Liver (tissue), 9 donors: Measurements from ENCODE around the gene VAMP4. TPM values are rescaled to one million over a fixed set of nuclear protein-coding genes. Genes with fewer than 3 reads are reported as not detected.
"Not testable (repeated sequence)": the region's sequence is repeated elsewhere in the genome, so short reads cannot be mapped to it uniquely, and the experiment has no call there.

Experiments
- DNase-seq: peaks from one replicate; pipeline ENCODE4 v3.0.0-alpha.2; 2017; ENCODE audit warnings: low spot score
- H3K27ac ChIP-seq, 2 donors: one replicate each; pipeline ENCODE4 v1.7.0; 2013; ENCODE audit warnings: inconsistent platforms in 2 of 2, low read length in 2 of 2, control low read depth in 1 of 2, low read depth in 1 of 2, mild to moderate bottlenecking in 1 of 2
- H3K27me3 ChIP-seq, 4 donors: one replicate each; pipeline versions ENCODE4 v1.6.1 to v1.7.0; 2013; ENCODE audit warnings: low read length in 3 of 4, inconsistent platforms in 1 of 4, mild to moderate bottlenecking in 1 of 4, moderate library complexity in 1 of 4; ENCODE audit not compliant: control insufficient read depth in 4 of 4, insufficient read depth in 4 of 4
- H3K36me3 ChIP-seq, 4 donors: one replicate each; pipeline versions ENCODE4 v1.6.1 to v1.7.0; 2013; ENCODE audit warnings: low read length in 3 of 4, mild to moderate bottlenecking in 3 of 4, low read depth in 1 of 4, moderate library complexity in 1 of 4; ENCODE audit not compliant: control insufficient read depth in 4 of 4, insufficient read depth in 3 of 4
- H3K4me1 ChIP-seq, 4 donors: one replicate each; pipeline versions ENCODE4 v1.6.1 to v1.7.0; 2013; ENCODE audit warnings: low read length in 3 of 4, mild to moderate bottlenecking in 3 of 4, moderate library complexity in 1 of 4; ENCODE audit not compliant: control insufficient read depth in 4 of 4, insufficient read depth in 4 of 4
- H3K4me3 ChIP-seq, 3 donors: one replicate each; pipeline versions ENCODE4 v1.6.1 to v1.7.0; 2013; ENCODE audit warnings: low read length in 3 of 3, control low read depth in 1 of 3, low read depth in 1 of 3, mild to moderate bottlenecking in 1 of 3
- H3K9ac ChIP-seq, 2 donors: one replicate each; pipeline ENCODE4 v1.7.0; 2013; ENCODE audit warnings: low read length in 2 of 2, mild to moderate bottlenecking in 2 of 2, moderate library complexity in 2 of 2, control low read depth in 1 of 2, low read depth in 1 of 2
- H3K9me3 ChIP-seq, 4 donors: one replicate each; pipeline versions ENCODE4 v1.6.1 to v1.7.0; 2013; ENCODE audit warnings: low read length in 3 of 4; ENCODE audit not compliant: control insufficient read depth in 4 of 4
- ATF3 ChIP-seq: IDR thresholded peaks from 2 replicates; pipeline ENCODE4 v1.6.1; 2016; ENCODE audit warnings: antibody characterized with exemption
- EGR1 ChIP-seq, 2 donors: IDR thresholded peaks; 2 replicates each; pipeline ENCODE4 v1.6.1; 2016 to 2018; ENCODE audit warnings: antibody characterized with exemption in 2 of 2, low read depth in 2 of 2
- GABPA ChIP-seq, 2 donors: IDR thresholded peaks in 1 of 2; conservative IDR thresholded peaks in 1 of 2; 2 replicates each; pipeline ENCODE4 v1.6.1; 2016; ENCODE audit warnings: antibody characterized with exemption in 2 of 2, mild to moderate bottlenecking in 1 of 2, moderate library complexity in 1 of 2
- HNF4A ChIP-seq, 2 donors: conservative IDR thresholded peaks; 2 replicates each; pipeline ENCODE4 v1.6.1; 2016; ENCODE audit warnings: antibody characterized with exemption in 2 of 2, mild to moderate bottlenecking in 2 of 2
- HNF4G ChIP-seq: IDR thresholded peaks from 2 replicates; pipeline ENCODE4 v1.6.1; 2016; ENCODE audit warnings: antibody characterized with exemption
- JUND ChIP-seq, 2 donors: IDR thresholded peaks; 2 replicates each; pipeline ENCODE4 v1.6.1; 2016; ENCODE audit warnings: antibody characterized with exemption in 2 of 2
- REST ChIP-seq: IDR thresholded peaks from 2 replicates; pipeline ENCODE4 v1.6.1; 2016; ENCODE audit warnings: antibody characterized with exemption, mild to moderate bottlenecking
- RXRA ChIP-seq, 2 donors: IDR thresholded peaks; 2 replicates each; pipeline ENCODE4 v1.6.1; 2017 to 2018; ENCODE audit warnings: antibody characterized with exemption in 2 of 2, mild to moderate bottlenecking in 1 of 2
- SP1 ChIP-seq: IDR thresholded peaks from 2 replicates; pipeline ENCODE4 v1.6.1; 2018; ENCODE audit warnings: antibody characterized with exemption, mild to moderate bottlenecking
- TAF1 ChIP-seq: conservative IDR thresholded peaks from 2 replicates; pipeline ENCODE4 v1.6.1; 2016; ENCODE audit warnings: antibody characterized with exemption, mild to moderate bottlenecking
- YY1 ChIP-seq: IDR thresholded peaks from 2 replicates; pipeline ENCODE4 v1.6.1; 2016; ENCODE audit warnings: antibody characterized with exemption, mild to moderate bottlenecking
- ZBTB33 ChIP-seq: IDR thresholded peaks from 2 replicates; pipeline ENCODE4 v1.6.1; 2016; ENCODE audit warnings: antibody characterized with exemption
- WGBS: extraction: QIAGEN DNeasy Blood & Tissue Kit; methylation state at CpG from one replicate; pipeline ENCODE4 v1.1.7; 2013; 5-methylcytosine and 5-hydroxymethylcytosine counted together
- polyA plus RNA-seq, 2 donors: library from polyadenylated mRNA; stranded (reverse) in 1 of 2; unstranded in 1 of 2; fragments of 200-250 nt in 1 of 2; fragments of >200 nt in 1 of 2; fragmentation: Nextera tagmentation in 1 of 2; extraction: Ambion mirVana in 1 of 2; gene quantifications; one replicate each; pipeline versions ENCODE4 v1.2.1 to v1.2.3, GENCODE V29; 2013 to 2015
- total RNA-seq, 2 donors: library from RNA; depleted of rRNA; stranded (reverse); fragments of >200 nt; gene quantifications; one replicate each; pipeline ENCODE4 v1.2.3, GENCODE V29; 2014
- TF ChIP-seq, protein P1 (sequence below): fragments of 150-350 bp; IDR thresholded peaks from 2 replicates; pipeline ENCODE4 v1.5.1; 2017; ENCODE audit warnings: improper control_type of control experiment, low read depth, low read length; ENCODE audit not compliant: missing input control
- TF ChIP-seq, protein P2 (sequence below): IDR thresholded peaks from 2 replicates; pipeline ENCODE4 v1.6.1; 2016; ENCODE audit warnings: antibody characterized with exemption
- donor health status: healthy.
- donor health status: healthy.
- donor health status: healthy.
- donor health status: healthy.
- donor health status: healthy.

Gene VAMP4
- total and polyA plus RNA-seq, 4 donors, result 4.0 to 6.1 (median 4.8) TPM

DNA sequence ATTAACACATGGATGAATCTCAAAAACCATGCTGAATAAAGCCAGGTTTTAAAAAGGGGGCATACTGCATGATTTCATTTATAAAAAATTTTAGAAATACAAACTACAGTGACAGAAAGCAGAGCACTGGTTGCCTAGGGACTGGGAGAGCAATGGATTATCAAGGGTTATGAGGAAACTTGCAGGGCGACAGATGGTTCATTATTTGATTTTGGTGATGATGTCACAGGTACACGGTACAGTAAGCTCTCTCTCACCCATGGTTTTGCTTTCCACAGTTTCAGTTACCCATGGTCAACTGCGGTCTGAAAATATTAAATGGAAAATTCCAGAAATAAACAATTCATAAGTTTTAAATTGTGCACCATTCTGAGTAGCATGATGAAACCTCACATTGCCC, 14.1 kb downstream of the VAMP4 start:
- H3K9ac ChIP-seq, result no peak overlapping the region
- WGBS, result 92% methylated on average over 3 of the region's 3 CpGs
- no peak for DNase-seq
- H3K9me3 ChIP-seq, result no peaks in the 10 kb centered on the region
- no peak overlapping the region for H3K27ac ChIP-seq
- TF ChIP-seq ZBTB33 (no peak), EGR1 (IDR thresholded peaks at IDR 0.05; ENCODE audit: low read depth in 2 of 2) (no peak), GABPA (IDR thresholded peaks at IDR 0.05 in 1 of 2, conservative IDR thresholded peaks at IDR 0.05 in 1 of 2) (no peak), SP1 (no peak), TAF1 (no peak), YY1 (no peak), ATF3 (no peak)
- H3K36me3 ChIP-seq, result peaks cover 3 to 15% (median 10%) of the 10 kb centered on the region in 4 donors
- H3K4me1 ChIP-seq, result no peaks in the 10 kb centered on the region
- H3K4me3 ChIP-seq, result no peak overlapping the region
- H3K27me3 ChIP-seq, result no peaks in the 10 kb centered on the region

DNA sequence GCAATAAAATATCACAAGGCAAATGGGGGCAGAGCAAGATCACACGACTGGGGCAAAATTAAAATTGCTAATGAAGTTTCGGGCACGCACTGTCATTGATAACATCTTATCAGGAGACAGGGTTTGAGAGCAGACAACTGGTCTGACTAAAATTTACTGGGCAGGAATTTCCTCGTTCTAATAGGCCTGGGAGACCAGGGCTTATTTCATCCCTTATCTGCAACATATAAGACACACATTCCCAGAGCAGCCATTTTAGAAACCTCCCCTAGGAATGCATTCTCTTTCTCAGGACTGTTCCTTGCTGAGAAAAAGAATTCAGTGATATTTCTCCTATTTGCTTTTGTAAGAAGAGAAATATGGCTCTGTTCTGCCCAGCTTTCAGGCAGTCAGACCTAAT, 18.7 kb downstream of the VAMP4 start:
- H3K27me3 ChIP-seq, H3K4me3 ChIP-seq, H3K9me3 ChIP-seq, DNase-seq, H3K4me1 ChIP-seq, H3K9ac ChIP-seq, H3K27ac ChIP-seq: not testable (repeated sequence)
- peaks cover 3 to 16% (median 8%) of the 10 kb centered on the region in 4 donors for H3K36me3 ChIP-seq
- WGBS, result 99% methylated on average over 4 of the region's 4 CpGs

DNA sequence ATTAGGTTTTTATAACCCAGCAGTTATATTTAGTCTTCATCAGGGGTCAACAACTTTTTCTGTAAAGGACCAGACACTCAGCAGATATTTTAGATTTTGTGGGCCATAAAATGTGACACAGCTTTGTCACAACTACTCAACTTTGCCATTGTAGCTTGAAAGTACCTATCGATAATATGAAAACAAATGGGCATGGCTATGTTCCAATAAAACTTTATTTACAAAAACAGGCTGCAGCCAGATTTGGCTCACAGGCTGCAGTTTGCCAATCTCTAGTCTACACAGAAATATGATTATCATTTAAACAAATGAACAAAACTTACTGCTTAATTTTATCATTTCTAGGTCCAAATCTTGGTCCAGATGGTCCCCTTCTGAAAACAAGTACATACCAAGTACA, 23.0 kb downstream of the VAMP4 start:
- Histone ChIP-seq H3K27me3 (no peaks in the 10 kb centered on the region), H3K4me3 (no peak overlapping the region), H3K36me3 (peaks cover 1 to 7% (median 5%) of the 10 kb centered on the region in 4 donors), H3K9ac (no peak overlapping the region), H3K9me3 (no peaks in the 10 kb centered on the region), H3K27ac (no peak overlapping the region), H3K4me1 (no peaks in the 10 kb centered on the region)
- no peak for DNase-seq
- TF ChIP-seq, protein P1, sequence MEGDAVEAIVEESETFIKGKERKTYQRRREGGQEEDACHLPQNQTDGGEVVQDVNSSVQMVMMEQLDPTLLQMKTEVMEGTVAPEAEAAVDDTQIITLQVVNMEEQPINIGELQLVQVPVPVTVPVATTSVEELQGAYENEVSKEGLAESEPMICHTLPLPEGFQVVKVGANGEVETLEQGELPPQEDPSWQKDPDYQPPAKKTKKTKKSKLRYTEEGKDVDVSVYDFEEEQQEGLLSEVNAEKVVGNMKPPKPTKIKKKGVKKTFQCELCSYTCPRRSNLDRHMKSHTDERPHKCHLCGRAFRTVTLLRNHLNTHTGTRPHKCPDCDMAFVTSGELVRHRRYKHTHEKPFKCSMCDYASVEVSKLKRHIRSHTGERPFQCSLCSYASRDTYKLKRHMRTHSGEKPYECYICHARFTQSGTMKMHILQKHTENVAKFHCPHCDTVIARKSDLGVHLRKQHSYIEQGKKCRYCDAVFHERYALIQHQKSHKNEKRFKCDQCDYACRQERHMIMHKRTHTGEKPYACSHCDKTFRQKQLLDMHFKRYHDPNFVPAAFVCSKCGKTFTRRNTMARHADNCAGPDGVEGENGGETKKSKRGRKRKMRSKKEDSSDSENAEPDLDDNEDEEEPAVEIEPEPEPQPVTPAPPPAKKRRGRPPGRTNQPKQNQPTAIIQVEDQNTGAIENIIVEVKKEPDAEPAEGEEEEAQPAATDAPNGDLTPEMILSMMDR, result no peak
- TF ChIP-seq YY1 (no peak), REST (no peak), SP1 (no peak), TAF1 (no peak), RXRA (IDR thresholded peaks at IDR 0.05) (no peak), HNF4A (conservative IDR thresholded peaks at IDR 0.05) (no peak), JUND (IDR thresholded peaks at IDR 0.05) (no peak), HNF4G (no peak), ATF3 (no peak)
- TF ChIP-seq, protein P2, sequence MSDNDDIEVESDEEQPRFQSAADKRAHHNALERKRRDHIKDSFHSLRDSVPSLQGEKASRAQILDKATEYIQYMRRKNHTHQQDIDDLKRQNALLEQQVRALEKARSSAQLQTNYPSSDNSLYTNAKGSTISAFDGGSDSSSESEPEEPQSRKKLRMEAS, result no peak
- WGBS, result 59% methylated on average over 1 of the region's 1 CpG
